CD1c-positive myeloid dendritic cell (primary cell): Measurements from ENCODE around the gene PTTG1.

Experiments used
- DNase-seq: peaks from one replicate; pipeline ENCODE4 v3.0.0-alpha.2; 2016; ENCODE audit errors: extremely low spot score

PTTG1 gene

DNA sequence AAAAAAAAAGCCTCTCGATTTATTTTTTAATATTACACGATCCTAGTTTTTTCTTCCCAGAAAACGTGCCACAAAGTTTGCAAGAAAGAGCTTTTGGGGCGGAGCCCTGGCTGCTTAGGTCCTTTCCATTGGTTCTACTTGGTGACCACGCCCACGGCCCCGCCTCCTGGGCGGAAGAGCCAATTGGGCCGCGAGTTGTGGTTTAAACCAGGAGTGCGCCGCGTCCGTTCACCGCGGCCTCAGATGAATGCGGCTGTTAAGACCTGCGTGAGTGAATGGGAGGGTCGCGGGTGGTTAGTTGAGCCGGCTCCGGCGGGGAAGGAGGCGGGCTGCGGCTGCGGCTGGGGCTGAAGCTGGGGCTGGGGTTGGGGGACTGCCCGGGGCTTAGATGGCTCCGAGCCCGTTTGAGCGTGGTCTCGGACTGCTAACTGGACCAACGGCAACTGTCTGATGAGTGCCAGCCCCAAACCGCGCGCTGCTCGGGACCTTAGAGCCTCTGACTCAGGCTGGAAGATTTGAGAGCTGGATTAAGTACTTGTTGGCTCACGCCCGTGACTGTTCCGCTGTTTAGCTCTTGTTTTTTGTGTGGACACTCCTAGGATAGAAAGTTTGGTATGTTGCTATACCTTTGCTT is at the start of gene PTTG1:
TSS of gene PTTG1 (plus strand) at position 231 of the 634 bp plus-strand sequence. CDS start 458 bp downstream, outside the sequence.
- DNase-seq, result peak; percentile 98

DNA sequence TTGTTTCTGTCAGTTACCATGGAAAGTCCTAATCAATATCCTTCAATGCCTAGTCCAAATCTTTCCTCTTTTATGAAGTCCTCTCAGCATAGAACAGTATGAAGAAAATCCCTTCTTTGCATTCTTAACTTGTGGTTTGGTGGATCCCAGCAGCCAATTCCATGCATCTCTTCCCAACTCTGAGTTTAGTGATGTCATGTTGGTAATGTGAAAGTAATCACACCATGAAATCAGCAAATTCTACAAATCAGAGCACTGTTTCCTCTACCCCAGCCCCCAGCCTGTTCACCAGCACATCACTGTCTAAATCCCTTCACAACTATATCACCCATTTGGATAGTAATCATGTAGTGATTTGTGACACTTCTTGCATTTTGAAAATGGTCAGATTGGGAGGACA is 46.5 kb upstream of the PTTG1 start:
- no peak for DNase-seq

DNA sequence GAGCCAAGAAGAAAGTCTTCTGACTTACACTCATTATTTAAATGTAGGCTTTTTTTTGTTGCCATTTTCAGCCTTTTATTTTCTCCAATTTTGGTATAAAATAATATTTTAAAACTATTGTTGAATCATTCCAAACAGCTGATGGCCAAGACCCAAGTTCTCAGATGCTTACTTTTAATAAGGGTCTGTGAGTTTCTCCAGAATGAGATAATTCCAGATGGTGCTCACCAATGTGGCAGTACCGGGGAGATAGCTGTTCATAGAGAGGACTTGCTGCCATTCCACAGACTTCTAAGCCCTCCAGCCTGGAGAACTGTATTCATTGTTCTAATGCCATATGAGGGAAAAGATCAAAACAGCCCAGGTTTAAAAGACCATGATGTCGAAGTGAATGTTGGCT is 46.0 kb upstream of the PTTG1 start:
- no peak for DNase-seq

GRCh38 chr5:160376416-160376815 is 45.2 kb upstream of the PTTG1 start:
- no peak for DNase-seq

DNA sequence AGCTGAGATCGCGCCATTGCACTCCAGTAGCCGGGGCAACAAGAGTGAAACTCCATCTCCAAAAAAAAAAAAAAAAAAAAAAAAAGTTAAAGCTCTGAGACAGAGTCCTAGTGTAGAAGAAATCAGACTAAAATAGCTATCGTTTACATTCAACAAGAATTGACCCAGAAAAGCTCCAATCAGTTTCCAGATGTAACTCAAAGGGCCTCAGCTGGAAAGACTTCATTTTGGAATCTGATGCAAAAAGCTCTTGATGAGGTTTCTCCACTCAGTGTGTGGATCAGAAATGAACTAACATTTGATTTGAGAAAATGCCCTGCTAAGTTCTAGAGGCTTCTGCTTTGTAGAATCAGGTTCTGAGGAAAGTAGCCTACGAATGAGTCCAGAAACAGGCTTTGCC is 44.0 kb upstream of the PTTG1 start:
- DNase-seq, result no peak

- DNase-seq, result no peak
These were observed 43.3 kb upstream of the PTTG1 start for GRCh38 chr5:160378330-160378729.

- DNase-seq, result no peak
These were observed 42.1 kb upstream of the PTTG1 start for GRCh38 chr5:160379511-160379910.

DNA sequence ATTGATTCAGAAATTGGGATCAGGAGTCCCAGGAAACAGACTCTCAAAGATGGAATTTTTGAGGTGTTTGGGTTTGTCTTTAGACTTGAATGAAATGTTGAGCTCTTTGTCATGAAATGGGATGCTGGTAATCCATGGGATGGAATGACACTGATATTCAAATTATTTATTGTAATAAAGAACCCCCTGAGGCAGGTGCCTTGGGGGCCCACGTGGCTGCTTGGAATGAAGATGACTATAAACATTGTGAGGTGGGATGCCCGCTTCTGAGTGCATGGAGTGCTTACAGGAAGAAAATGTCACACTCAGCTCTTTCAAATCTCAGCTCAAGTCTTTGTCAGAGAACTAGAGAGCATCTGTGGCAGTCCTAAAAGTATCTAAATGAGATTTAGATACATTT is 41.6 kb upstream of the PTTG1 start:
- DNase-seq, result no peak

GRCh38 chr5:160382346-160382745 is 39.3 kb upstream of the PTTG1 start:
- DNase-seq, result no peak

DNA sequence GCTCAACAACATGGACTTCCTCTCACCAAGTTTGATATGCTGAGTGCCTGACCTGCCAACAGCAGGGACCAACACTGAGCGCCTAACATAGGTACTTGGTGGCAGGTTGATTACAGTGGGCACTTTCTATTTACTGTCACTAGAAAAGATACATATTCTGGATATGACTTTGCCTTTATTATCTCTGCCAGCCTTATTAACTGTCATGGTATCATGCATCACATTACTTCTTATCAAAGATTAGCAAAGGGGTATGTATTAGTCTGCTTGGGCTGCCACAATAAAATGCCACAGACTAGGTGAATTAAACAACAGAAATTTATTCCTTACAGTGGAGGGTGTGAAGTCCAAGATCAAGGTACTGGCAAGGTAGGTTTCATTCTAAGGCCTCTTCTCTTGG is 37.0 kb upstream of the PTTG1 start:
- no peak for DNase-seq

- no peak for DNase-seq
These were observed 36.2 kb upstream of the PTTG1 start for GRCh38 chr5:160385496-160385895.

DNA sequence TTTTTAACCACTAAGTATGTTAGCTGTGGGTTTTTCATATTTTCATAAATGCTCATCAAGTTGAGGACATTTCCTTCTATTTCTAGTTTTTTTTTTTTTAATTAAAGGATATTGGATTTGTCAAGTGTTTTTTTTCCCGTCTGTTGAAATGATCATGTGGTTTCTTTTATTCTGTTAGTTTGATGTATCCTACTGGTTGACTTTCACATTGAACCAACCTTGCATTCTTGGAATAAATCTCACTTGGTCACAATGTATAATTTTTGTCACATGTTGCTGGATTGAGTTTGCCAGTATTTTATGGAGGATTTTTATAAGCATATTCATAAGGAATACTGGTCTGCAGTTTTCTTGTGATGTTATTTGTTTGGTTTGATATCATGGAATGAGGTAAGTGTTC is 34.2 kb upstream of the PTTG1 start:
- no peak for DNase-seq

DNA sequence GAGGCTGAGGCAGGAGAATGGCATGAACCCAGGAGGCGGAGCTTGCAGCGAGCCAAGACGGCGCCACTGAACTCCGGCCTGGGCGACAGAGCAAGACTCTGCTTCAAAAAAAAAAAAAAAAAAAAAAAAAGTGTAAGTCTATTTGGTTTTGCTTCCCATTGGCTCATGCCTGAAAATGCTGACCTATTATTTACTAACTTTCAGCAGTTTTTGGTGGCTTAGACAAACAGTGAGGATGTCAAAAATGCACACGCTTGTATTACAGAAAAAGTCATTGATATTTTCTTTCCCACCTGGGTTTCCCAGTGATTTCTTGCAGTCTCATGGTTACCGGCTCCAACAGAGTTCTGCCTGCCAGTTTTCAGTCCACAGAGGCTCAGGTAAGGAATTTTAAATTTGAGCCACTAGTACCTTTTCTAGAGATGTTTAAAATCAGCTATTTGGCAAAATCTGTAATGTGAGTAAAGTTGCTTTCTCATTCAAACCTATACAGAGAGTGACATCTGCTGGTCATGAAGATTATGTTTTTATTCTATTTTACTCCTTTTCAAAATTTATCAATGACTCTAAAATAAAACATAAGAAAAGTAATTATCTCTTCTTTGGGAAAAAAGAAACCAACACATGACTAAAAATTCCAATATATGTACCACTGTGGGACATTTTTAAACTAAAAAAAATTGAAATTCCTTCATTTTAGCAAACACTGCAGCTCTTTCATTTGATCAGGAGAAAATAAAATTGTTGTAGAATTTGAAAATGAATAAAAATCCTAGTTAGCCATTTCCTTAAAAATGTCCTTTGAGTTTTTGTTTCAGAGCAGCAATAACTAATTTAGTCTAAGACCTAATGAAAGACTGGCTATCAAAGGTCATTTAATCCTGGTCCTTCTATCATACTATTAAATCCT is 30.6 kb upstream of the PTTG1 start:
- peak; percentile 38 for DNase-seq

GRCh38 chr5:160395111-160395510 is 26.5 kb upstream of the PTTG1 start:
- DNase-seq, result no peak

- DNase-seq, result no peak
These were observed 24.2 kb upstream of the PTTG1 start for GRCh38 chr5:160397492-160397891.

- no peak for DNase-seq
These were observed 22.8 kb upstream of the PTTG1 start for GRCh38 chr5:160398806-160399205.

DNA sequence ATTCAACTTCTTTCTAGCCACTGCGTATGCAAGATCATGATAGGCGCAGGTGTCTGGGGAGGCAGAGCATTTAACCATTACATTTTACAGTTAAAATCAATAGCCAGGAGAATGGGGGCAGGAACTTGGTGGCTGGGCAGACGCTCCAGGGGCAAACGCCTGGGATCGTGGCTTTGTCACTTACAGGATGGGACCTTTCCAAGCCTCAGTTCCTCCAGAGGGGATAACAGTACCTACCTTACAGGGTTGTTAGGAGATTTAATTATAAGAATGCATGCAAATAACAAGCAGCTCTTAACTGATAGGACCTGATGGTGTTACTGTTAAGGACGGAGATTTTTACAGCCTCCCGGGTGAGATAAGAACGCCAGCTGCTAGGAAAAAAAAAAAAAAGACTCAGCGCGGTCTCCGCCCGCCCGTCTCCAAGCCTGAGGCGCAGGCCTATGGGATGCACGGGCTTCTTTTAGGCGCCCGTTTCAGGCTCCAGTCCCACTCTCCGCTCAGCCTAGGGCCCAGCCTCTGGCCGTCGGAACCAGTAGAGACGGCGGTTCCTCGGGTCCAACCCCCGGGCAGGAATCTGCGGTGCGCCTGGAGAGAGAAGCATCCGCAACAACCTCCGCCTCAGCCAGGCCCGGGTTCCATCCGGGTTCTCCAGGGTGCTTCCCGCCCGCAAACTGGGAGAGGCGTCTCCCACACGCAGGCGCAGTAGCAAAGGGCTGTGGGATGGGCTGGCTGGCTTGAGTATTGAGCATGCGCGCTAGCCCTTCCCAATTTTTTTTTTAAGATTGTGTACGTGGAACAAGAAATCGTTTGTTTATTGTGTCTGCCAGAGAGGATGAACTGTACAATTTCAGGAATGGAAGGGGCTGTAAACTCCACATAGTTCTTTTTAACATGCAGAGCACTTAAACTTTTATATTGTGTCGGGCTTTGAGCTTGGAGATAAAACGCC is 22.0 kb upstream of the PTTG1 start, which contains the start of gene FAM200C:
TSS of gene FAM200C (minus strand) at position 653 of the 952 bp plus-strand sequence. CDS start 4,564 bp downstream, outside the sequence.
- peak; percentile 93 for DNase-seq

GRCh38 chr5:160418561-160419457 is 2.8 kb upstream of the PTTG1 start, which contains the start of gene SLU7:
TSS of gene SLU7 (minus strand) at chr5:160419081. CDS start at chr5:160415294, 3,787 bp downstream.
- DNase-seq, result peak; percentile 98

- DNase-seq, result no peak
These were observed 2.0 kb upstream of the PTTG1 start for GRCh38 chr5:160419458-160420330.

- DNase-seq, result no peak
These were observed 1.4 kb upstream of the PTTG1 start for GRCh38 chr5:160420331-160420610.
